Vagina (tissue), 2 donors: ENCODE results near the gene LCAT.

Experiments
- CTCF ChIP-seq, 3 experiments: fragments of 450-650 bp in 2 of 3; fragments of 200-600 bp in 1 of 3; sonication (generic) in 1 of 3; IDR thresholded peaks; one replicate each; pipeline ENCODE4 v1.5.1; 2017 to 2019; ENCODE audit warnings: antibody characterized with exemption in 3 of 3, mild to moderate bottlenecking in 2 of 3, moderate library complexity in 2 of 3
- POLR2A ChIP-seq, 2 donors: fragments of 450-650 bp; IDR thresholded peaks; one replicate each; pipeline ENCODE4 v1.6.1; 2017; ENCODE audit warnings: antibody characterized with exemption in 2 of 2, mild to moderate bottlenecking in 2 of 2, moderate library complexity in 2 of 2
- POLR2AphosphoS5 ChIP-seq, 2 donors: sonication (generic); formaldehyde crosslinking; IDR thresholded peaks; one replicate each; pipeline ENCODE4 v1.9.0; 2017; ENCODE audit warnings: antibody characterized with exemption in 2 of 2, mild to moderate bottlenecking in 2 of 2, low read depth in 1 of 2; ENCODE audit not compliant: insufficient read depth in 1 of 2

GRCh38 chr16:67930678-67931211 lies 13.2 kb downstream of the LCAT start:
- TF ChIP-seq CTCF (IDR thresholded peaks at IDR 0.05) (no peak), POLR2A (IDR thresholded peaks at IDR 0.05) (no peak), POLR2AphosphoS5 (IDR thresholded peaks at IDR 0.05; ENCODE audit: insufficient read depth in 1 of 2, low read depth in 1 of 2) (no peak)
